Mesendoderm (in vitro differentiated cells): ENCODE results near the gene TRIM52.

Experiments used
- DNase-seq: peaks from one replicate; pipeline ENCODE4 v3.0.0; 2013
- H2AK5ac ChIP-seq: 2 replicates; pipeline ENCODE4 v1.6.1; 2013; ENCODE audit warnings: low read length, inconsistent platforms
- H2BK120ac ChIP-seq: 2 replicates; pipeline ENCODE4 v1.6.1; 2013; ENCODE audit warnings: low read depth, mild to moderate bottlenecking, low read length, moderate library complexity, mixed read lengths
- H2BK15ac ChIP-seq: replicated peaks from 2 replicates; pipeline ENCODE4 v1.6.1; 2013; ENCODE audit warnings: low read depth, mild to moderate bottlenecking, moderate library complexity
- H2BK5ac ChIP-seq: 2 replicates; pipeline ENCODE4 v1.6.1; 2013; ENCODE audit warnings: low read length, inconsistent platforms
- H3K18ac ChIP-seq: 2 replicates; pipeline ENCODE4 v1.6.1; 2013; ENCODE audit warnings: mild to moderate bottlenecking, low read length, mixed read lengths
- H3K23ac ChIP-seq: one replicate; pipeline ENCODE4 v1.6.1; 2013; ENCODE audit warnings: low read length
- H3K27ac ChIP-seq: 2 replicates; pipeline ENCODE4 v1.5.1; 2013; ENCODE audit warnings: low read depth, mild to moderate bottlenecking, inconsistent platforms, low read length, moderate library complexity
- H3K27me3 ChIP-seq: 2 replicates; pipeline ENCODE4 v1.6.1; 2013; ENCODE audit warnings: low read length, control low read depth, mild to moderate bottlenecking, inconsistent platforms; ENCODE audit not compliant: insufficient read depth, poor library complexity
- H3K36me3 ChIP-seq: 2 replicates; pipeline ENCODE4 v1.6.1; 2013; ENCODE audit warnings: low read length, inconsistent platforms; ENCODE audit not compliant: control insufficient read depth, insufficient read depth
- H3K4ac ChIP-seq: one replicate; pipeline ENCODE4 v1.6.1; 2013; ENCODE audit warnings: low read depth, mild to moderate bottlenecking, low read length, moderate library complexity
- H3K4me1 ChIP-seq: 2 replicates; pipeline ENCODE4 v1.6.1; 2013; ENCODE audit warnings: low read depth, low read length, inconsistent platforms; ENCODE audit not compliant: control insufficient read depth
- H3K4me2 ChIP-seq: 2 replicates; pipeline ENCODE4 v1.6.1; 2013; ENCODE audit warnings: low read length
- H3K4me3 ChIP-seq: 2 replicates; pipeline ENCODE4 v1.5.1; 2013; ENCODE audit warnings: mild to moderate bottlenecking, low read length
- H3K56ac ChIP-seq: one replicate; pipeline ENCODE4 v1.6.1; 2013; ENCODE audit warnings: low read length
- H3K79me1 ChIP-seq: 2 replicates; pipeline ENCODE4 v1.6.1; 2013; ENCODE audit warnings: low read length, inconsistent platforms
- H3K79me2 ChIP-seq: 2 replicates; pipeline ENCODE4 v1.6.1; 2013; ENCODE audit warnings: mild to moderate bottlenecking, low read length; ENCODE audit not compliant: control insufficient read depth, insufficient read depth
- H3K9ac ChIP-seq: 2 replicates; pipeline ENCODE4 v1.6.1; 2013; ENCODE audit warnings: low read length, inconsistent platforms
- H4K5ac ChIP-seq: one replicate; pipeline ENCODE4 v1.6.1; 2013; ENCODE audit warnings: low read length
- H4K8ac ChIP-seq: one replicate; pipeline ENCODE4 v1.6.1; 2013; ENCODE audit warnings: low read depth, mild to moderate bottlenecking, control low read depth, low read length, moderate library complexity
- WGBS: extraction: QIAGEN DNeasy Blood & Tissue Kit; methylation state at CpG from one replicate; pipeline ENCODE4 v1.1.7; 2013; ENCODE audit warnings: low lambda C conversion rate, missing lambda C conversion rate; ENCODE audit not compliant: insufficient coverage; ENCODE audit errors: extremely low coverage; 5-methylcytosine and 5-hydroxymethylcytosine counted together

The TRIM52 gene

DNA sequence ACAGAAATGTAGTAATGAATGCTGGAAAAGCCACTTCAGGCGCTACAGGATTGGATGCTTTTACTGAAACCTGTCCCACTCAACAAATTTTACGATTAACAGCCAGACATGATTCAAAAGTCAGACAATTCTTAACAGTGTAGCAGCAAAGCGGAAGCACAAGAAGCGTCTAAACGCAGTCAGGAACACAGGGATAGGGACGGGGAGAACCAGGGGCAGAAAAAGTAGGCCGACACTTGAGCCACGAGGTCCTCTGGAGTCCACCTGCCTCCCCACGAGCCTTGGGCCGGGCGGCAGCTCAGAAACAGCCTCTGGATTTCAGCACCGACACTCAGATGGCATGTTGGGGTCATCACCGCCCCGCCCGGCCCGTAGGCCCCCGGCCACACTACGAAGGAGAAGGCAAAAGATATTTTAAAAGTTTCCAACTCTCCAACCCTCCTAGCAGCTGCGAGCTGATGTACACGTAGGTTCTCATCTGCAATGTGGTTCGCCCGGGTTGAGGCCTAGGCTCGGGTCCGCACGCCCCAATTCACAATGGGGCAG is 17.9 kb downstream of the TRIM52 start:
- Histone ChIP-seq H3K36me3 (peaks cover 29% of the 10 kb centered on the region), H3K27ac (peak overlapping the region; percentile 94), H3K4me2 (peak overlapping the region; percentile 87), H3K27me3 (no peaks in the 10 kb centered on the region), H2BK120ac (no peak overlapping the region), H3K4me1 (peaks cover 9% of the 10 kb centered on the region), H2BK5ac (peak overlapping the region; percentile 95), H3K56ac (peak overlapping the region; percentile 93), H2AK5ac (peak overlapping the region; percentile 88), H4K5ac (no peak overlapping the region), H3K9ac (peak overlapping the region; percentile 100), H3K18ac (peak overlapping the region; percentile 52), H4K8ac (no peak overlapping the region), H3K79me2 (peaks cover 58% of the 10 kb centered on the region), H3K79me1 (peaks cover 17% of the 10 kb centered on the region), H2BK15ac (no peak overlapping the region), H3K4ac (peak overlapping the region; percentile 82), H3K4me3 (peak overlapping the region; percentile 95), H3K23ac (peak overlapping the region; percentile 97)
- DNase-seq, result no peak
- WGBS, result no CpG with 5 or more reads among the region's 25 CpGs

DNA sequence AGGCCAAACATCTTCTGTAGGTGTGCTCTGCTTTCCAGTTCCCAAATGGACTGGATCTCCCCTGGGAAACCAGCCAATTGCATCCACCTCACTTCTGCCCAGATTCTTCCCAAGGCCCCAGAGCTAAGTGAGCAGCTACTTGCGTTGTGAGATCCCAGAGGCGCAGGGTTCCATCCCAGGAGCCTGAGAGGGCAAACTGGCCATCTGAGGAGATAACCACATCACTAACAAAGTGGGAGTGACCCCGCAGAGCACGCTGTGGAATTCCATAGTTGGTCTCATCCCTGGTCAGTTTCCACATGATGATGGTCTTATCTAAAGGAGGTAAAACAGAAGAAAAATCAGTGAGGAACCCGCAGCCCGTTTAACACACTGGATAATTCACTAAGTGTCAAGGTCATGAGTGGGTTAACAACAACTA is 18.9 kb downstream of the TRIM52 start:
- DNase-seq, result no peak
- Histone ChIP-seq H2BK120ac (no peak overlapping the region), H3K27me3 (no peaks in the 10 kb centered on the region), H3K79me1 (peaks cover 18% of the 10 kb centered on the region), H2AK5ac (no peak overlapping the region), H3K4ac (no peak overlapping the region), H3K9ac (peak overlapping the region; percentile 100), H4K8ac (no peak overlapping the region), H3K36me3 (peaks cover 37% of the 10 kb centered on the region), H3K23ac (peak overlapping the region; percentile 6), H3K18ac (no peak overlapping the region), H3K4me1 (peaks cover 9% of the 10 kb centered on the region), H3K56ac (peak overlapping the region; percentile 93), H3K79me2 (peaks cover 50% of the 10 kb centered on the region), H2BK5ac (no peak overlapping the region), H3K27ac (peak overlapping the region; percentile 25), H3K4me3 (peak overlapping the region; percentile 95), H4K5ac (no peak overlapping the region), H3K4me2 (peak overlapping the region; percentile 87), H2BK15ac (no peak overlapping the region)
- WGBS, result no CpG with 5 or more reads among the region's 6 CpGs

DNA sequence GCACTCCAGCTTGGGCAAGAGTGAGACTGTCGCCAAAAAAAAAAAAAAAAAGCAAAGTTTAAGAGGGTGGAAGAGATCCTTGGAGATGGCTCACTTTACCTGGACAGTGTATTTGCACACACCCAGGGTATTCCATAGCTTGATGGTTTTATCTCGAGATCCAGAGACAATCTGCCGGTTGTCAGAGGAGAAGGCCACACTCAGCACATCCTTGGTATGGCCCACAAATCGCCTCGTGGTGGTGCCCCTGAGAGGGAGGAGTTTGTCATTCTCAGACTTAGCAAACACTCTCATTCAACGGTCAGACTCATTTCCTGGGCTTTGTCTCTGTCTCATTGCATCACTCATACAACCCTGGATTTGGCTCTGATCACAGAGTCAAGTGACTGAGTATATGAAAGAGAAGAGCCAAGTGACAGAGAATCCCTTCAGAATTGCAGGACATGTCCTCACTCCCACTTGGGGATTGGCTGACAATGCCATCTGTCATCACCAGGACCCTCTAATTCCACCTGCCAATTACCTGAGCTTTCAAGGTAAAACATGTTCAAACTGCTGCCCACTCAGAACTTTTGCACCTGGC is 19.5 kb downstream of the TRIM52 start:
- Histone ChIP-seq H2BK15ac (no peak overlapping the region), H4K5ac (no peak overlapping the region), H3K4me1 (peaks cover 9% of the 10 kb centered on the region), H3K56ac (peak overlapping the region; percentile 93), H2BK120ac (no peak overlapping the region), H3K23ac (no peak overlapping the region), H2AK5ac (no peak overlapping the region), H3K4me2 (peak overlapping the region; percentile 87), H3K18ac (no peak overlapping the region), H2BK5ac (no peak overlapping the region), H4K8ac (no peak overlapping the region), H3K9ac (peak overlapping the region; percentile 100), H3K27me3 (no peaks in the 10 kb centered on the region), H3K4me3 (no peak overlapping the region), H3K27ac (peak overlapping the region; percentile 25), H3K4ac (no peak overlapping the region), H3K79me2 (peaks cover 44% of the 10 kb centered on the region), H3K79me1 (peaks cover 18% of the 10 kb centered on the region), H3K36me3 (peaks cover 42% of the 10 kb centered on the region)
- WGBS, result no CpG with 5 or more reads among the region's 6 CpGs
- DNase-seq, result peak; percentile 56

DNA sequence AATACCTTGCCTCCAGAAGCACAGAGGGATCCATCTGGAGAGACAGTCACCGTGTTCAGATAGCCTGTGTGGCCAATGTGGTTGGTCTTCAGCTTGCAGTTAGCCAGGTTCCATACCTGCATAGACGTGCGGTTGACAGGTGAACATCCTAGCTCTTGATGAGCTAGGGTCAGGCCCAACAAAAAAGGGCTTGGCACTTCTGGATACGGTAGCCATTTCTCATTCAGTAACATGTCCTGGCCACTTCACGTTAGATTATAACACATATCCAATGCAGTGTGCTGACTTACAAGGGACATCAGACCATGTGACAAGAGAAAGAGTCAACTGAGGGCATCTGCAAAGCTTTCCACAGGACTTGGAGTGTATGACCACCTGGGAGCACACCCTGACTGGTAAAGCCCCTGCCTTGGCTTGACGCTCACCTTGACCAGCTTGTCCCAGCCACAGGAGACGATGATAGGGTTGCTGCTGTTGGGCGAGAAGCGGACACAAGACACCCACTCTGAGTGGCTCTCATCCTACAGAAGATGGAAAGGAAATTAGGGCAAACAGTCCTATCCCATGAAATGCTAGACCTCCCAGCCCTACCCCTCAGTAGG is 21.8 kb downstream of the TRIM52 start:
- Histone ChIP-seq H3K36me3 (peaks cover 51% of the 10 kb centered on the region), H3K9ac (no peak overlapping the region), H3K23ac (no peak overlapping the region), H4K5ac (no peak overlapping the region), H3K4me1 (peaks cover 5% of the 10 kb centered on the region), H2BK15ac (no peak overlapping the region), H3K56ac (no peak overlapping the region), H2AK5ac (no peak overlapping the region), H3K27ac (no peak overlapping the region), H2BK120ac (no peak overlapping the region), H3K4me2 (no peak overlapping the region), H3K4ac (no peak overlapping the region), H3K79me1 (peaks cover 15% of the 10 kb centered on the region), H3K79me2 (peaks cover 38% of the 10 kb centered on the region), H2BK5ac (no peak overlapping the region), H4K8ac (no peak overlapping the region), H3K18ac (no peak overlapping the region), H3K4me3 (no peak overlapping the region), H3K27me3 (no peaks in the 10 kb centered on the region)
- no peak for DNase-seq
- no CpG with 5 or more reads among the region's 9 CpGs for WGBS

DNA sequence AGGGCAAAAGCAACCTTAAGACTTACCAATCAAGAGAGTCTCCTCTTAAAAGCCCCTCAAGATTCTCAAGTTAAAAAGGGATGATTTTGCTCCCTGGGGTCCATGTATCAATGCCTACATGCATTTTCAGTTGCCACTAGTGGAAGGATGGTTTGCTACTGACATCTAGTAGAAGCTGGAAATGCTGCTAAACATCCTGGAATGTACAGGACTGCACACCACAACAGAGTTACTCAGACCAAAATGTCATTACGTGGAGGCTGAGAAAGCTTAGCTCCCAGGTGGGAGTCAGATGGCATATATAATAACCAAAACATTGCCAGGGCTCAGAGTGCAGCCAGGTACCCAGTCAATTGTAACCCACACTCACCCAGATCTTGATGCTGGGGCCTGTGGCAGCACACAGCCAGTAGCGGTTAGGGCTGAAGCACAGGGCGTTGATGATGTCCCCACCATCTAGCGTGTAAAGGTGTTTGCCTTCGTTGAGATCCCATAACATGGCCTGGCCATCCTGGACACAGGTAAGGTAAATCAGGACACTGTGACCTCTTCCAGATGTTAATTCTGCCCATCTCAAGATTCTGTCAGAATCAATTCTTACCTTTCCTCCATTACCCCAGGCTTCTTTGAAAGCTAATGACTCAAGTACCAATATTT is 23.1 kb downstream of the TRIM52 start:
- Histone ChIP-seq H3K4me1 (peaks cover 5% of the 10 kb centered on the region), H3K27ac (no peak overlapping the region), H4K8ac (no peak overlapping the region), H3K9ac (no peak overlapping the region), H2AK5ac (no peak overlapping the region), H3K27me3 (no peaks in the 10 kb centered on the region), H2BK5ac (no peak overlapping the region), H3K23ac (no peak overlapping the region), H3K79me1 (peaks cover 15% of the 10 kb centered on the region), H3K56ac (no peak overlapping the region), H4K5ac (no peak overlapping the region), H3K18ac (no peak overlapping the region), H3K36me3 (peaks cover 52% of the 10 kb centered on the region), H3K4me2 (no peak overlapping the region), H2BK15ac (no peak overlapping the region), H3K4ac (no peak overlapping the region), H2BK120ac (no peak overlapping the region), H3K4me3 (no peak overlapping the region), H3K79me2 (peaks cover 30% of the 10 kb centered on the region)
- DNase-seq, result no peak
- no CpG with 5 or more reads among the region's 5 CpGs for WGBS
